ENCODE measurements around the gene COL21A1.

The COL21A1 gene

DNA sequence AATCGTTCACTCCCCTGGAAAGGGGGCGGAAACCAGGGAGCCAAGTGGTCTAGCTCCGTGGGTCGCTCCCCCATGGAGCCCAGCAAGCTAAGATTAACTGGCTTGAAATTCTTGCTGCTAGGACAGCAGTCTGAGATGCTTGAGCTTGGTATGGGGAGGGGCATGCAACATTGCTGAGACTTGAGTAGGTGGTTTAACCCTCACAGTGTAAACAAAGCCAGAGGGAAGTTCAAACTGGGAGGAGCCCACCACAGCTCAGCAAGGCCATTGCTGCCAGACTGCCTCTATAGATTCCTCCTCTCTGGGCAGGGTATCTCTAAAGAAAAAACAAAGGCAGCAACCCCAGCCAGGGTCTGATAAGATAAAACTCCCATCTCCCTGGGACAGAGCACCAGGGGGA, 43.2 kb downstream of the COL21A1 start:
- ChIA-PET CTCF (no interaction called here), POLR2A (no interaction called here)
- no peak for TF ChIP-seq BHLHE40 (IDR thresholded peaks at IDR 0.05; ENCODE audit: borderline replicate concordance)
- TF ChIP-seq TARDBP (IDR thresholded peaks at IDR 0.05): no peak
- TF ChIP-seq HDGF (IDR thresholded peaks at IDR 0.05; ENCODE audit: borderline replicate concordance): no peak
- no peak for TF ChIP-seq FOXM1 (IDR thresholded peaks at IDR 0.05; ENCODE audit: borderline replicate concordance)
- no peak for TF ChIP-seq ARNT (IDR thresholded peaks at IDR 0.05)
- no peak for TF ChIP-seq CTBP1 (IDR thresholded peaks at IDR 0.05; ENCODE audit: borderline replicate concordance)
- TF ChIP-seq SP1 (IDR thresholded peaks at IDR 0.05): no peak
- no peak for TF ChIP-seq SUZ12 (IDR thresholded peaks at IDR 0.05)
- no peak for TF ChIP-seq ELF4 (IDR thresholded peaks at IDR 0.05)
- TF ChIP-seq L3MBTL2 (conservative IDR thresholded peaks at IDR 0.05): no peak
- TF ChIP-seq, protein P1, sequence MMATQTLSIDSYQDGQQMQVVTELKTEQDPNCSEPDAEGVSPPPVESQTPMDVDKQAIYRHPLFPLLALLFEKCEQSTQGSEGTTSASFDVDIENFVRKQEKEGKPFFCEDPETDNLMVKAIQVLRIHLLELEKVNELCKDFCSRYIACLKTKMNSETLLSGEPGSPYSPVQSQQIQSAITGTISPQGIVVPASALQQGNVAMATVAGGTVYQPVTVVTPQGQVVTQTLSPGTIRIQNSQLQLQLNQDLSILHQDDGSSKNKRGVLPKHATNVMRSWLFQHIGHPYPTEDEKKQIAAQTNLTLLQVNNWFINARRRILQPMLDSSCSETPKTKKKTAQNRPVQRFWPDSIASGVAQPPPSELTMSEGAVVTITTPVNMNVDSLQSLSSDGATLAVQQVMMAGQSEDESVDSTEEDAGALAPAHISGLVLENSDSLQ (IDR thresholded peaks at IDR 0.05): no peak
- no peak for TF ChIP-seq LEF1 (IDR thresholded peaks at IDR 0.05; ENCODE audit: borderline replicate concordance)
- TF ChIP-seq NFRKB (IDR thresholded peaks at IDR 0.05): no peak
- no peak for DNase-seq (ENCODE audit: extremely low spot score)

DNA sequence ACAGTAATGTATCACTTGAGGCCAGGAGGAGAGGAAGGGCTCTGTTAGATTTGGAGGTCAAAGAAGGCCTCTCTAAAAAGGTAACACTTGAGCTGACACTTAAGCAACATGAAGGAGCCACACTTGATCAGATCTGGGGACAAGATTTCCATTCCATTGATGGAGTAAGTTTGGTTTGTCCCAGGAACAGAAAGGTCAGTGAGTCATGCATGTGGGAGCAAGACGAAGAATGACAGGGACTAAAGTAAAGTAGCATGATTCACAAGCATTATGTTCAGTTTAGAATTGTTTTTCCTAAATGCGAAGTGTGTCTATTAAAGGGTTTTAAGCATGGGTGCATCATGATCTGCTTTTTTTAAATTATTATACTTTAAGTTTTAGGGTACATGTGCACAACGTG, 47.4 kb downstream of the COL21A1 start:
- TF ChIP-seq FOXM1 (IDR thresholded peaks at IDR 0.05; ENCODE audit: borderline replicate concordance) (no peak), BHLHE40 (IDR thresholded peaks at IDR 0.05; ENCODE audit: borderline replicate concordance) (no peak), NFRKB (IDR thresholded peaks at IDR 0.05) (no peak)
- ChIA-PET CTCF (no interaction called here), POLR2A (no interaction called here)
- no peak for DNase-seq (ENCODE audit: extremely low spot score)

DNA sequence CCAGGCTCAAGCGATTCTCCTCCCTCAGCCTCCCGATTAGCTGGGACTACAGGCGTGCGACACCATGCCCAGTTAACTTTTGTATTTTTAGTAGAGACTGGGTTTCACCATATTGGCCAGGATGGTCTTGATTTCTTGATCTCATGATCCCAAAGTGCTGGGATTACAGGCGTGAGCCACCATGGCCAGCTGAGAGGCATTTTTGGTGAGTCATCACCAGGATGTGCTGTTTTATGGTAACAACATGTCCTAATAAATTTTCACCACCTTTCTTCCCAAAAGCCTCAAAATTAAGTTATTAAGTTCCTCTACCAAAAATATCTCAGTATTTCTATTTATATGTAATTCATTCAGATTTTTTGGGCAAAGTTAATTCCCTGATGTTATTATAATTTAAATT, 53.5 kb downstream of the COL21A1 start:
- TF ChIP-seq ELF4 (IDR thresholded peaks at IDR 0.05) (no peak), ARNT (IDR thresholded peaks at IDR 0.05) (no peak), BHLHE40 (IDR thresholded peaks at IDR 0.05; ENCODE audit: borderline replicate concordance) (no peak)
- DNase-seq (ENCODE audit: extremely low spot score): no peak
- ChIA-PET POLR2A (no interaction called here), CTCF (no interaction called here)

DNA sequence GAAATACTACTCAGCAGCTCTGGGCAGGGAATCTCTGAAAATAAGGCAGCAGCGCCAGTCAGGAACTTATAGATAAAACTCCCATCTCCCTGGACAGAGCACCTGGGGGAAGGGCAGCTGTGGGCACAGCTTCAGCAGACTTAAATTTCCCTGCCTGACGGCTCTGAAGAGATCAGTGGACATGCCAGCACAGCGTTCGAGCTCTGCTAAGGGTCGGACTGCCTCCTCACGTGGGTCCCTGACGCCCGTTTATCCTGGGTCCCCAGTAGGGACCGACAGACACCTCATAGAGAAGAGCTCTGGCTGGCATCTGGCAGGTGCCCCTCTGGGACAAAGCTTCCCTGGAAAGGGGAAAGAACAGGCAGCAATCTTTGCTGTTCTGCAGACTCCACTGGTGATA, 59.0 kb downstream of the COL21A1 start:
- POLR2A ChIA-PET: no interaction called here
- no peak for TF ChIP-seq TARDBP (IDR thresholded peaks at IDR 0.05)
- no peak for TF ChIP-seq LEF1 (IDR thresholded peaks at IDR 0.05; ENCODE audit: borderline replicate concordance)
- TF ChIP-seq, protein P1 (IDR thresholded peaks at IDR 0.05): no peak
- no peak for TF ChIP-seq ELF4 (IDR thresholded peaks at IDR 0.05)
- no peak for TF ChIP-seq NFRKB (IDR thresholded peaks at IDR 0.05)
- no peak for TF ChIP-seq BHLHE40 (IDR thresholded peaks at IDR 0.05; ENCODE audit: borderline replicate concordance)
- no peak for TF ChIP-seq L3MBTL2 (conservative IDR thresholded peaks at IDR 0.05)
- TF ChIP-seq CTBP1 (IDR thresholded peaks at IDR 0.05; ENCODE audit: borderline replicate concordance): no peak
- TF ChIP-seq SP1 (IDR thresholded peaks at IDR 0.05): no peak
- no peak for TF ChIP-seq FOXK2 (IDR thresholded peaks at IDR 0.05)
- no peak for TF ChIP-seq ZNF384 (IDR thresholded peaks at IDR 0.05)
- TF ChIP-seq HDGF (IDR thresholded peaks at IDR 0.05; ENCODE audit: borderline replicate concordance): no peak
- no peak for TF ChIP-seq SUZ12 (IDR thresholded peaks at IDR 0.05)
- TF ChIP-seq FOXA1 (IDR thresholded peaks at IDR 0.05): no peak
- no peak for TF ChIP-seq FOXM1 (IDR thresholded peaks at IDR 0.05; ENCODE audit: borderline replicate concordance)
- DNase-seq (ENCODE audit: extremely low spot score): no peak
- CTCF ChIA-PET: no interaction called here

DNA sequence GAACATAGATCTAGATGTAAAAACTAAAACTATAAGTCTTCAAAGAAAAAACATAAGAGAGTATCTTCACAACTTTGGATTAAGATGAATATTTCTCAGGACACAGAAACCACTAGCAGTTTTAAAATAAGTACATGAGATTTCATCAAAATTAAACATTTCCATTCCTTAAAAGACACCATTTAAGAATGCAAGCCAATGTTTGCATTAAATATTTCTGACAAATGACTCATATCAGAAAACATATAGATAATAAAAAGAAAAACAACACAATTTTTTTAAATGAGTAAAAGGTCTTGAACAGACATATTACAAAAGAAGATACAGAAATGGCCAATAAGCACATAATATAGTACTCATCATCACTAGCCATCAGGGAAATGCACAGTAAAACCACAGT, 59.7 kb downstream of the COL21A1 start:
- ChIA-PET POLR2A (no interaction called here), CTCF (no interaction called here)
- no peak for TF ChIP-seq SUZ12 (IDR thresholded peaks at IDR 0.05)
- TF ChIP-seq FOXA1 (IDR thresholded peaks at IDR 0.05): no peak
- TF ChIP-seq FOXM1 (IDR thresholded peaks at IDR 0.05; ENCODE audit: borderline replicate concordance): no peak
- TF ChIP-seq ARNT (IDR thresholded peaks at IDR 0.05): no peak
- TF ChIP-seq BHLHE40 (IDR thresholded peaks at IDR 0.05; ENCODE audit: borderline replicate concordance): no peak
- TF ChIP-seq SP1 (IDR thresholded peaks at IDR 0.05): no peak
- no peak for TF ChIP-seq TARDBP (IDR thresholded peaks at IDR 0.05)
- TF ChIP-seq, protein P1 (IDR thresholded peaks at IDR 0.05): no peak
- TF ChIP-seq ZNF384 (IDR thresholded peaks at IDR 0.05): no peak
- no peak for TF ChIP-seq L3MBTL2 (conservative IDR thresholded peaks at IDR 0.05)
- TF ChIP-seq LEF1 (IDR thresholded peaks at IDR 0.05; ENCODE audit: borderline replicate concordance): no peak
- TF ChIP-seq NFRKB (IDR thresholded peaks at IDR 0.05): no peak
- no peak for TF ChIP-seq FOXK2 (IDR thresholded peaks at IDR 0.05)
- DNase-seq (ENCODE audit: extremely low spot score): no peak

DNA sequence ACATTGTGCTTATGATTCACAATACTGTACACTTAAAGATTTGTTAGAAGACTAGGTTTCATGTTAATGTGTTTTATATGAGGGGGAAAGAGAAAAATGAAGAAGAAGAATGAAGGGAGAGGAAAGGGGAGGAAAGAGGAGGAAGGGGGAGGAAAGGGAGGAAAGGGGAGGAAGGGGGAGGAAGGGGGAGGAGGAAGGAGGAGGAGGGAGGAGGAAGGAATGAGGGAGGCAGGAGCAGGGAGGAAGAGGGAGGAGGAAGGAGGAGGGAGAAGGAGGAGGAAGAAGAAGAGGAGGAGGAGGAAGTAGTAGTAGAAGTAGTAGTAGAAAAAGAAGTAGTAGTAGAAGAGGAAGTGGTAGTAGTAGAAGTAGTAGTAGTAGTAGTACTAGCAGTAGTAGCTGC, 70.6 kb downstream of the COL21A1 start:
- ChIA-PET CTCF (no interaction called here), POLR2A (no interaction called here)
- DNase-seq (ENCODE audit: extremely low spot score): no peak
- TF ChIP-seq BHLHE40 (IDR thresholded peaks at IDR 0.05; ENCODE audit: borderline replicate concordance): no peak

DNA sequence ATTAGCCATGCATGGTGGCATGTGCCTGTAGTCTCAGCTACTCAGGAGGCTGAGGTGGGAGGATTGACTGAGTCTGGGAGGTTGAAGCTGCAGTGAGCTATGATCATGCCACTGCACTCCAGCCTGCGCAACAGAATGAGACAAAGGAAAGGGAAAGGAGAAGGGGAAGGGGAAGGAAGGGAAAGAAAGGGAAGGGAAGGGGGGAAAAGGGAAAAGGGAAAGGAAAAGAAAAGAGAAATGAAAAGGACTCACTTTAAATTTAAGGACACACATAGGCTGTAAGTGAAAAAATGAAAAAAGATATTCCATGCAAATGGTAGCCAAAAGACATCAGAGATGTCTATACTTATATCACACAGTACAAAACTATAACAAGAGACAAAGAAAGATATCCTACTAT, 74.2 kb downstream of the COL21A1 start:
- ChIA-PET POLR2A (no interaction called here), CTCF (no interaction called here)
- no peak for DNase-seq (ENCODE audit: extremely low spot score)
- no peak for TF ChIP-seq FOXM1 (IDR thresholded peaks at IDR 0.05; ENCODE audit: borderline replicate concordance)
